Stimulated activated CD8-positive, alpha-beta memory T cell treated with anti-CD3 and anti-CD28 coated beads, Interleukin-4, amount 100 ng/mL, for 24 hours (primary cell): ENCODE data around the gene ARGFX.
"Not testable (repeated sequence)": the region's sequence is repeated elsewhere in the genome, so short reads cannot be mapped to it uniquely, and the experiment has no call there.

Experiments used
- DNase-seq: peaks from one replicate; pipeline ENCODE4 v3.0.0-alpha.2; 2020; ENCODE audit warnings: low read depth

Gene ARGFX

DNA sequence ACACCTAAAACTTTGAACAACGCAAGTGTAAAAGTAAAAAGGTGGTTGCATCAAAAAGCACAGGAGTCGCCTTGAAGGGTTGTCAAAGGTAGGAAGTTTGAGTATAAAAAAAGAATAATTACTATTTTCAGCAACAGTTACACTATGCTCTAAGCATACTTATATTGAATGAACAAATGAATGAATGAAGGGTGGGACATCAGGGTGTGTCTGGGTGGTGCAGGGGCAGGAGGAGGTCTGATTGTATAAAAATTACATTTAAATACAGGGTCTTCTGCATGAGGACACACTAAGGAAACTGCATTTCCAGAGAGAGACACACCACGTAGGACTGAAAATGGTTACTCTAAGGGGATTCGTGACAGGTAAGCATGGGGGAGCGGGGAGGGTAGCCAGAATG is at the start of gene ARGFX:
ARGFX (plus strand) TSS at position 301 of the 400 bp plus-strand sequence. CDS start 2,765 bp downstream, outside the sequence.
- no peak for DNase-seq

- DNase-seq = no peak
These were observed 49.6 kb upstream of the ARGFX start for GRCh38 chr3:121517953-121518655.

DNA sequence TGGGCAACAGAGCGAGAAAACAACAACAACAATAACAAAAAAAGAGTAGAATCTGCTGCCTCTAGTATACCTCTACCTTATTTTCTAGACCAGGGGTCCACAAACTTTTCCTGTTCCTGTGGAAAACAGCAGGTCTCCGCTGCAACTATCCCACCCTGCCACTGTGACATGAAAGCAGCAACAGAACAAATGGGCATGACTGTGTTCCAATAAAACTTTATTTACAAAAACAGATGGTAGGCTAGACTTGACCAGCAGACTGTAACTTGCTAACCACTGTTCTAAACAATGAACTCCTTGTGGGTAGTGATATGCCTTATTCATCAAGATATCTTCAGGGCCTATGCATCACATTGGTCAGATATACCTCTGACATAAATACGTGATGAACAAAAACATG is 47.2 kb upstream of the ARGFX start:
- DNase-seq = no peak

- DNase-seq = no peak
These were observed 38.4 kb upstream of the ARGFX start for GRCh38 chr3:121529308-121529707.

- no peak for DNase-seq
These were observed 36.5 kb upstream of the ARGFX start for GRCh38 chr3:121531269-121531668.

DNA sequence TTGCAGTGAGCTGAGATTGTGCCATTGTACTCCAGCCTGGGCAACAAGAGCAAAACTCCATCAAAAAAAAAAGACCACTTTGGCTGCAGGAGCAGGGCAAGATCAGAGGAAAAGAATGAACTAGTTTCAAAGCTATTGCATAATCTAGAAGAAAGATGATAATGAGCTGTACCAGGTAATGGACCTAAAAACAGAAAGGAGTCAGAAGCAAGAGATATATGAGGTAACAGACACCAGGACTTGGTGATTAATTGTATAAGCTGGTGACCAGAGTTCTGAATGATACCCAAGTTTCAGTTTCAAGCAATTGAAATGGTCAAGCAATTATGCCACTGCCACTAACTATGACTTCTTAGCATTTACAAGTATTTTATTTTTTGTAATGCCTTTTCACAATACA is 24.8 kb upstream of the ARGFX start:
- DNase-seq = no peak

GRCh38 chr3:121545049-121545573 is 22.6 kb upstream of the ARGFX start:
- DNase-seq = no peak

GRCh38 chr3:121545574-121546455 is 21.9 kb upstream of the ARGFX start, which contains the start of gene POLQ:
Gene POLQ, minus strand, starts transcription at chr3:121545988. Its CDS starts 111 bp downstream, at chr3:121545877.
- DNase-seq = peak; percentile 78

- no peak for DNase-seq
These were observed 15.4 kb upstream of the ARGFX start for GRCh38 chr3:121552379-121552778.

DNA sequence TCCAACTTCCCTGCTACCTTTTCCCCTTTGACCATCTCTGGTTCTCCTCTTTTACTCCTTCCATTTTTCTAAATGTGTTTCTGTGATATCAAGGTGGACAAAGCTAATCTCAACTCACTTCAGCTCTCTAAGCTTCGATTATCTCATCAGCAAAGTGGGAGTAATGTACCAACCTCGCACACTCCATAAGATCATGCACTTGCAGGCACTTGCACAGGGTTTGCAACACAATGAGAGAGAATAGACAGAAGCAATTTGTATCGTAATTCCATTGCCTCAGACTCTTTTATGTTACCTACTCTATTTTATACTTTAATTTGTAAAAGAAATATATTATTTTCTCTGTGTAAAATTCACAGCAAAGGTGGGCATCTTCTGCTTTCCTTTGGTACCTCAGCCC is 15.0 kb upstream of the ARGFX start:
- no peak for DNase-seq

- no peak for DNase-seq
These were observed 10.3 kb upstream of the ARGFX start for GRCh38 chr3:121557426-121557934.

- DNase-seq = no peak
These were observed 5.6 kb upstream of the ARGFX start for GRCh38 chr3:121562148-121562547.

- DNase-seq = no peak
These were observed 976 bp upstream of the ARGFX start for GRCh38 chr3:121566773-121567172.

- no peak for DNase-seq
These were observed 6.7 kb downstream of the ARGFX start for GRCh38 chr3:121574449-121574848.

GRCh38 chr3:121581691-121582090 is 13.9 kb downstream of the ARGFX start:
- no peak for DNase-seq

GRCh38 chr3:121584418-121584817 is 16.7 kb downstream of the ARGFX start:
- DNase-seq = no peak

DNA sequence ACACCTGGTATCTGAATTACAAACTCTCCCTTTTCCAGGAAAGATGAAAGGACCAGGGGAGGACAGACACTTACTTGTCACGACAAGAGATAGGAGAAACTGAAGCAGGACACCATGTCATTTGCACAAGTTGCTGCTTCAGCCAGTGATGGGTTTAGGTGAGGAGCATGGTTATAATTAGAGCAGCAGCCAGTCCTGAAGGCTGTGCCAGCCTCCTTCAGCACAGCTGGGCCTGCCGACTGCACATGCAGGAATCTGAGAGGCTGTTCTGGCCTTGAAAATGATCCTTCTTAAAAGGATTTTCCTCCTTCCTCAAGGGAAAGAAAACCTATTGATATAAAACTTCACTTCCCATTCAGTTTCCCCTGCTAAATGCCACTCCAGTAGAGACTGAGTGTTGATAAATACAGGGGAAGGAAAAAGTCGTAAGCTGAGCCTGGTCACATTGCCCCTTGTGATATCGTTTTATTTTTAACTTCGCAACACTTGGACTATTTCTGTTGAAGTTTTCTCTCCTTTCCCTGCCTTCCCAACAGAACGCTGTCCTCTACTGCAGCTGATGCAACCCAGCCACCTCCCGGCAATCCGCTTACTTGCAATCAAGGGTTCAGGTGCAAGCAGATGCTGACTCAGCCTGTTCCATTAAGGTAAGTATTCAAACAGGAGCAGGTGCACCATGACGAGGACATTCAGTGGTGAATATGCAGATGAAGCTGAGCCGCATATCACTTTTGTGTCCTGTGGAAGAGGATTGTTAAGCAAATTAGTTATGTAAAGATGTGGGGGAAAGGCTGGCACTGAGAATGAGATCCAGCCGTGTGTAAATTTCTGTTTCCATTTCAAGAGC is 25.3 kb downstream of the ARGFX start, which contains the start of gene FBXO40:
FBXO40 (plus strand) TSS at position 524 of the 847 bp plus-strand sequence. CDS start 27,197 bp downstream, outside the sequence.
- no peak for DNase-seq

DNA sequence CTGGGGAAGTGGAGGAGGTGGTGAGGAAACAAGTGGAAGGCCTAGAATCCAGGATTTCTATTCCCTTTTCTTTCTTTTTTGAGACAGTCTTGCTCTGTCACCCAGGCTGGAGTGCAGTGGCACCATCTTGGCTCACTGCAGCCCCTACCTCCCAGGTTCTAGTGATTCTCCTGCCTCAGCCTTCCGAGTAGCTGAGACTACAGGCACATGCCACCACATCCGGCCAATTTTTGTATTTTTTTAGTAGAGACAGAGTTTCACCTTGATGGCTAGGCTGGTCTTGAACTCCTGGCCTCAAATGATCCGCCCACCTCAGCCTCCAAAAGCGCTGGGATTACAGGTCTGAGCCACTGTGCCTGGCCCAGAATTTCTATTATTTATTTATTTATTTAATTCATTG is 26.1 kb downstream of the ARGFX start:
- DNase-seq = not testable (repeated sequence)

- DNase-seq = no peak
These were observed 27.1 kb downstream of the ARGFX start for GRCh38 chr3:121594850-121595249.

DNA sequence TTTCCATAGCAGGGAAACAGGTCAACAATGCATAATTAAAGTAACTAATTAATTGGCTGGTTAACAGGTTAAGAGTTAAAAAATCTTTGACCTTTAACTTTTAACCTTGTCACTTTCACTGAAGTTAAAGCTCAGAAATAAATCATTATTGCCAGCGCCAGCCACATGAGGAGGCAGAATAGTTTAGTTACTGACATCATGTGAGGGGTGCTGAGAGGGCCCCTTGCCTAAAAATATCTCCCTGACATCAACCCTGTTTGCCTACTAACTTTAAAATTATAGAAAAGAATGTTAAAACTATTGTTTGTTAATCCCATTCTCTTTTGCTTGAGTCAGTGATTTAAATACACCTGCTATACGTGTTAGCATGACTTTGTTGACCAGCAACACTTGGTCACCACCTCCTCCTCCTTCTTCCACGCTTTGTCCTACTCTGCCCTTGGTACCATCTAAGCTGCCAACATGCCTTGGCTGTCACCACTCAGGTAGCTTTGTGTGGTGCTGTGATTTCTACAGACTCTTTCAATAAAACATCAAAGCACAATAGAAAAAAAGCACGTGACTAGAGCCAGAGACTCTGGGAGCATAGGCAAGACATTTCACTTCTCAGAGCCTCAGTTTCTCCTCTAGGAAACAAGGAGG is 28.1 kb downstream of the ARGFX start:
- no peak for DNase-seq

GRCh38 chr3:121598564-121598963 is 30.8 kb downstream of the ARGFX start:
- DNase-seq = no peak
